ENCODE results near the gene CDYL. TPM values are rescaled to one million over a fixed set of nuclear protein-coding genes. Genes with fewer than 3 reads are reported as not detected.

Gene CDYL
- total and polyA plus RNA-seq, 2 donors, result 21.4 to 38.2 TPM

- peaks cover 1% of the 10 kb centered on the region for H3K4me1 ChIP-seq (ENCODE audit: insufficient read depth)
- 16% methylated on average over 9 of the region's 9 CpGs for WGBS
- no peak overlapping the region for H3K27ac ChIP-seq (ENCODE audit: low read depth)
- no peak for DNase-seq (ENCODE audit: extremely low spot score)
- H3K36me3 ChIP-seq (ENCODE audit: insufficient read depth), result no peaks in the 10 kb centered on the region
- H3K4me3 ChIP-seq (ENCODE audit: low read depth, low read length), result peak overlapping the region; percentile 100
Observed at GRCh38 chr6:4777394-4777935, 1.3 kb downstream of the CDYL start.

- DNase-seq (ENCODE audit: extremely low spot score), result no peak
- H3K4me1 ChIP-seq (ENCODE audit: insufficient read depth), result peaks cover 1% of the 10 kb centered on the region
- H3K27ac ChIP-seq (ENCODE audit: low read depth), result no peak overlapping the region
- H3K4me3 ChIP-seq (ENCODE audit: low read depth, low read length), result no peak overlapping the region
- 80% methylated on average over 1 of the region's 1 CpG for WGBS
- no peaks in the 10 kb centered on the region for H3K36me3 ChIP-seq (ENCODE audit: insufficient read depth)
Observed at GRCh38 chr6:4778086-4778485, 1.9 kb downstream of the CDYL start.

- DNase-seq (ENCODE audit: extremely low spot score), result no peak
- Histone ChIP-seq H3K4me3 (ENCODE audit: low read depth, low read length) (no peak overlapping the region), H3K27ac (ENCODE audit: low read depth) (no peak overlapping the region), H3K4me1 (ENCODE audit: insufficient read depth) (peaks cover 1% of the 10 kb centered on the region), H3K36me3 (ENCODE audit: insufficient read depth) (no peaks in the 10 kb centered on the region)
- 41% methylated on average over 11 of the region's 11 CpGs for WGBS
Observed at GRCh38 chr6:4780360-4780812, 4.2 kb downstream of the CDYL start.

GRCh38 chr6:4781426-4781825, 5.2 kb downstream of the CDYL start:
- peaks cover 1% of the 10 kb centered on the region for H3K4me1 ChIP-seq (ENCODE audit: insufficient read depth)
- no peak overlapping the region for H3K27ac ChIP-seq (ENCODE audit: low read depth)
- 79% methylated on average over 4 of the region's 4 CpGs for WGBS
- no peak overlapping the region for H3K4me3 ChIP-seq (ENCODE audit: low read depth, low read length)
- DNase-seq (ENCODE audit: extremely low spot score), result no peak
- H3K36me3 ChIP-seq (ENCODE audit: insufficient read depth), result no peaks in the 10 kb centered on the region

- no peaks in the 10 kb centered on the region for H3K36me3 ChIP-seq (ENCODE audit: insufficient read depth)
- peaks cover 4% of the 10 kb centered on the region for H3K4me1 ChIP-seq (ENCODE audit: insufficient read depth)
- no peak overlapping the region for H3K27ac ChIP-seq (ENCODE audit: low read depth)
- no peak overlapping the region for H3K4me3 ChIP-seq (ENCODE audit: low read depth, low read length)
- WGBS, result 90% methylated on average over 9 of the region's 9 CpGs
- DNase-seq (ENCODE audit: extremely low spot score), result no peak
Observed at GRCh38 chr6:4781967-4782575, 5.9 kb downstream of the CDYL start.

- H3K4me1 ChIP-seq (ENCODE audit: insufficient read depth), result peaks cover 2% of the 10 kb centered on the region
- no peaks in the 10 kb centered on the region for H3K36me3 ChIP-seq (ENCODE audit: insufficient read depth)
- no peak overlapping the region for H3K27ac ChIP-seq (ENCODE audit: low read depth)
- no peak for DNase-seq (ENCODE audit: extremely low spot score)
- no peak overlapping the region for H3K4me3 ChIP-seq (ENCODE audit: low read depth, low read length)
- 80% methylated on average over 7 of the region's 7 CpGs for WGBS
Observed at GRCh38 chr6:4786996-4787395, 10.8 kb downstream of the CDYL start.

GRCh38 chr6:4788482-4788881, 12.3 kb downstream of the CDYL start:
- WGBS, result 88% methylated on average over 6 of the region's 6 CpGs
- H3K4me1 ChIP-seq (ENCODE audit: insufficient read depth), result peaks cover 2% of the 10 kb centered on the region

GRCh38 chr6:4788953-4789584, 12.9 kb downstream of the CDYL start:
- no peak overlapping the region for H3K4me3 ChIP-seq (ENCODE audit: low read depth, low read length)
- no peak overlapping the region for H3K27ac ChIP-seq (ENCODE audit: low read depth)
- 89% methylated on average over 16 of the region's 16 CpGs for WGBS
- H3K36me3 ChIP-seq (ENCODE audit: insufficient read depth), result no peaks in the 10 kb centered on the region
- no peak for DNase-seq (ENCODE audit: extremely low spot score)
- peaks cover 2% of the 10 kb centered on the region for H3K4me1 ChIP-seq (ENCODE audit: insufficient read depth)

More at GRCh38 chr6:4788482-4788881, 12.3 kb downstream of the CDYL start:
- Histone ChIP-seq H3K27ac (ENCODE audit: low read depth) (no peak overlapping the region), H3K36me3 (ENCODE audit: insufficient read depth) (no peaks in the 10 kb centered on the region), H3K4me3 (ENCODE audit: low read depth, low read length) (no peak overlapping the region)
- DNase-seq (ENCODE audit: extremely low spot score), result no peak

GRCh38 chr6:4790158-4790899, 14.1 kb downstream of the CDYL start:
- DNase-seq (ENCODE audit: extremely low spot score), result no peak
- Histone ChIP-seq H3K4me3 (ENCODE audit: low read depth, low read length) (no peak overlapping the region), H3K27ac (ENCODE audit: low read depth) (no peak overlapping the region), H3K36me3 (ENCODE audit: insufficient read depth) (no peaks in the 10 kb centered on the region), H3K4me1 (ENCODE audit: insufficient read depth) (peaks cover 2% of the 10 kb centered on the region)
- WGBS, result 79% methylated on average over 5 of the region's 5 CpGs

GRCh38 chr6:4794140-4794707, 18.0 kb downstream of the CDYL start:
- Histone ChIP-seq H3K36me3 (ENCODE audit: insufficient read depth) (no peaks in the 10 kb centered on the region), H3K27ac (ENCODE audit: low read depth) (no peak overlapping the region), H3K4me1 (ENCODE audit: insufficient read depth) (no peaks in the 10 kb centered on the region), H3K4me3 (ENCODE audit: low read depth, low read length) (no peak overlapping the region)
- no peak for DNase-seq (ENCODE audit: extremely low spot score)
- WGBS, result 47% methylated on average over 15 of the region's 15 CpGs

GRCh38 chr6:4797587-4797986, 21.4 kb downstream of the CDYL start:
- H3K27ac ChIP-seq (ENCODE audit: low read depth), result no peak overlapping the region
- no peak overlapping the region for H3K4me3 ChIP-seq (ENCODE audit: low read depth, low read length)
- DNase-seq (ENCODE audit: extremely low spot score), result no peak
- no peaks in the 10 kb centered on the region for H3K36me3 ChIP-seq (ENCODE audit: insufficient read depth)
- no peaks in the 10 kb centered on the region for H3K4me1 ChIP-seq (ENCODE audit: insufficient read depth)
- WGBS, result 82% methylated on average over 2 of the region's 2 CpGs

- Histone ChIP-seq H3K4me3 (ENCODE audit: low read depth, low read length) (no peak overlapping the region), H3K36me3 (ENCODE audit: insufficient read depth) (no peaks in the 10 kb centered on the region), H3K27ac (ENCODE audit: low read depth) (no peak overlapping the region), H3K4me1 (ENCODE audit: insufficient read depth) (no peaks in the 10 kb centered on the region)
- 99% methylated on average over 3 of the region's 3 CpGs for WGBS
- no peak for DNase-seq (ENCODE audit: extremely low spot score)
Observed at GRCh38 chr6:4799912-4800311, 23.7 kb downstream of the CDYL start.

GRCh38 chr6:4800662-4801061, 24.5 kb downstream of the CDYL start:
- no peaks in the 10 kb centered on the region for H3K36me3 ChIP-seq (ENCODE audit: insufficient read depth)
- no peak for DNase-seq (ENCODE audit: extremely low spot score)
- H3K4me3 ChIP-seq (ENCODE audit: low read depth, low read length), result no peak overlapping the region
- H3K27ac ChIP-seq (ENCODE audit: low read depth), result no peak overlapping the region
- no peaks in the 10 kb centered on the region for H3K4me1 ChIP-seq (ENCODE audit: insufficient read depth)
- WGBS, result 57% methylated on average over 3 of the region's 3 CpGs
